ENCODE results near the gene SDHB.

The SDHB gene

GRCh38 chr1:17011439-17012307 lies 42.2 kb downstream of the SDHB start, which contains the start of gene ATP13A2 (continued):
- TF ChIP-seq ZNF645 (tag by site-specific recombination; IDR thresholded peaks at IDR 0.05) (no peak), PRDM1 (tag by site-specific recombination; IDR thresholded peaks at IDR 0.05) (no peak), ZNF544 (tag by site-specific recombination; IDR thresholded peaks at IDR 0.05) (no peak), ZNF311 (tag by site-specific recombination; IDR thresholded peaks at IDR 0.05; ENCODE audit: borderline replicate concordance) (no peak), ATF2 (tag by site-specific recombination; IDR thresholded peaks at IDR 0.05; ENCODE audit: low read depth) (no peak), ZNF274 (IDR thresholded peaks at IDR 0.05; ENCODE audit: low read length) (no peak), ZNF274 (tag by site-specific recombination; IDR thresholded peaks at IDR 0.05; ENCODE audit: borderline replicate concordance) (no peak), SCRT1 (tag by site-specific recombination; IDR thresholded peaks at IDR 0.05; ENCODE audit: borderline replicate concordance) (peak; percentile 67; the same call in 1 of the 2 replicates), REST (tag by site-specific recombination; IDR thresholded peaks at IDR 0.05) (no peak), ZNF561 (tag by site-specific recombination; IDR thresholded peaks at IDR 0.05; ENCODE audit: borderline replicate concordance) (no peak), ZNF501 (tag by site-specific recombination; IDR thresholded peaks at IDR 0.05) (peak; percentile 25; the same call in 1 of the 2 replicates), MZF1 (tag by site-specific recombination; IDR thresholded peaks at IDR 0.05; ENCODE audit: borderline replicate concordance) (no peak; the same call in 1 of the 2 replicates), ZNF692 (tag by site-specific recombination; IDR thresholded peaks at IDR 0.05) (no peak), RBAK (tag by site-specific recombination; IDR thresholded peaks at IDR 0.05) (no peak), ZNF792 (tag by site-specific recombination; IDR thresholded peaks at IDR 0.05) (no peak), ZNF639 (tag by site-specific recombination; IDR thresholded peaks at IDR 0.05) (no peak), ZNF585B (tag by site-specific recombination; IDR thresholded peaks at IDR 0.05) (no peak), ZNF747 (tag by site-specific recombination; IDR thresholded peaks at IDR 0.05) (no peak), ZNF449 (tag by site-specific recombination; IDR thresholded peaks at IDR 0.05) (no peak), ZNF221 (tag by site-specific recombination; IDR thresholded peaks at IDR 0.05; ENCODE audit: borderline replicate concordance) (no peak), ZNF777 (tag by site-specific recombination; IDR thresholded peaks at IDR 0.05; ENCODE audit: borderline replicate concordance) (no peak), ZXDB (tag by site-specific recombination; IDR thresholded peaks at IDR 0.05) (no peak), FEZF1 (tag by site-specific recombination; IDR thresholded peaks at IDR 0.05) (no peak), PRDM6 (tag by site-specific recombination; IDR thresholded peaks at IDR 0.05) (no peak), ZNF555 (tag by site-specific recombination; conservative IDR thresholded peaks at IDR 0.05) (no peak), TCF7L2 (IDR thresholded peaks at IDR 0.05; ENCODE audit: borderline replicate concordance, low read depth, low read length) (no peak), ZNF416 (tag by site-specific recombination; IDR thresholded peaks at IDR 0.05) (no peak)

Measured in HEK293 (cell line).